ENCODE measurements around the gene DNAJC4. TPM values are rescaled to one million over a fixed set of nuclear protein-coding genes. Genes with fewer than 3 reads are reported as not detected.

DNAJC4 gene
- total and polyA plus RNA-seq, 2 donors (not counting 1 experiment from before 2014, with no cell fraction given), result 12.6 TPM

DNA sequence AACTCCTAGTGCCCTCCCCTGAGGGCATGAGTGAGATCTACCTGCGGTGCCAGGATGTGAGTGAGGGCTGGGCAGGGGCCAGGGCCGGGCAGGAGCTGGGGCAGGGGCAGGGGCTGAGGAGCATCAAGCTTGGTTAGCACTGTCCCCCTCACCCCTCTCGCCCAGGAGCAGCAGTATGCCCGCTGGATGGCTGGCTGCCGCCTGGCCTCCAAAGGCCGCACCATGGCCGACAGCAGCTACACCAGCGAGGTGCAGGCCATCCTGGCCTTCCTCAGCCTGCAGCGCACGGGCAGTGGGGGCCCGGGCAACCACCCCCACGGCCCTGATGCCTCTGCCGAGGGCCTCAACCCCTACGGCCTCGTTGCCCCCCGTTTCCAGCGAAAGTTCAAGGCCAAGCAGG lies 10.1 kb upstream of the DNAJC4 start:
- Histone ChIP-seq H4K20me1 (ENCODE audit: control insufficient read depth, extremely low read depth, insufficient read depth, low read length) (no peaks in the 10 kb centered on the region), H2AFZ (ENCODE audit: low read length) (no peak overlapping the region), H3K27me3 (ENCODE audit: control insufficient read depth, insufficient read depth, low read length) (no peaks in the 10 kb centered on the region), H3K27ac (ENCODE audit: insufficient read depth, low read length) (no peak overlapping the region), H3K4me3 (replicated peaks in 1 of 4; ENCODE audit: control extremely low read depth in 1 of 4, insufficient read depth in 1 of 4, low read depth in 3 of 4, low read length in 4 of 4) (no peak overlapping the region), H3K4me2 (ENCODE audit: extremely low read depth, insufficient read depth, low read length) (no peak overlapping the region), H3K4me1 (ENCODE audit: control insufficient read depth, extremely low read depth, insufficient read depth, low read length) (peaks cover 2% of the 10 kb centered on the region), H3K79me2 (ENCODE audit: control insufficient read depth, insufficient read depth, low read length) (no peaks in the 10 kb centered on the region), H3K9me3 (ENCODE audit: control insufficient read depth, insufficient read depth, low read depth, low read length) (no peaks in the 10 kb centered on the region), H3K36me3 (ENCODE audit: control insufficient read depth, insufficient read depth, low read length) (peaks cover 14% of the 10 kb centered on the region), H3K9ac (ENCODE audit: insufficient read depth, low read length) (no peak overlapping the region)
- TF ChIP-seq, protein P1, sequence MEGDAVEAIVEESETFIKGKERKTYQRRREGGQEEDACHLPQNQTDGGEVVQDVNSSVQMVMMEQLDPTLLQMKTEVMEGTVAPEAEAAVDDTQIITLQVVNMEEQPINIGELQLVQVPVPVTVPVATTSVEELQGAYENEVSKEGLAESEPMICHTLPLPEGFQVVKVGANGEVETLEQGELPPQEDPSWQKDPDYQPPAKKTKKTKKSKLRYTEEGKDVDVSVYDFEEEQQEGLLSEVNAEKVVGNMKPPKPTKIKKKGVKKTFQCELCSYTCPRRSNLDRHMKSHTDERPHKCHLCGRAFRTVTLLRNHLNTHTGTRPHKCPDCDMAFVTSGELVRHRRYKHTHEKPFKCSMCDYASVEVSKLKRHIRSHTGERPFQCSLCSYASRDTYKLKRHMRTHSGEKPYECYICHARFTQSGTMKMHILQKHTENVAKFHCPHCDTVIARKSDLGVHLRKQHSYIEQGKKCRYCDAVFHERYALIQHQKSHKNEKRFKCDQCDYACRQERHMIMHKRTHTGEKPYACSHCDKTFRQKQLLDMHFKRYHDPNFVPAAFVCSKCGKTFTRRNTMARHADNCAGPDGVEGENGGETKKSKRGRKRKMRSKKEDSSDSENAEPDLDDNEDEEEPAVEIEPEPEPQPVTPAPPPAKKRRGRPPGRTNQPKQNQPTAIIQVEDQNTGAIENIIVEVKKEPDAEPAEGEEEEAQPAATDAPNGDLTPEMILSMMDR (conservative IDR thresholded peaks at IDR 0.05 in 1 of 2, IDR thresholded peaks at IDR 0.05 in 1 of 2; ENCODE audit: low read depth in 1 of 2, low read length in 2 of 2), result no peak
- TF ChIP-seq EZH2 (IDR thresholded peaks at IDR 0.05; ENCODE audit: low read length, missing control alignments), result no peak
- no peak for DNase-seq (ENCODE audit: low read depth in 2 of 2)

DNA sequence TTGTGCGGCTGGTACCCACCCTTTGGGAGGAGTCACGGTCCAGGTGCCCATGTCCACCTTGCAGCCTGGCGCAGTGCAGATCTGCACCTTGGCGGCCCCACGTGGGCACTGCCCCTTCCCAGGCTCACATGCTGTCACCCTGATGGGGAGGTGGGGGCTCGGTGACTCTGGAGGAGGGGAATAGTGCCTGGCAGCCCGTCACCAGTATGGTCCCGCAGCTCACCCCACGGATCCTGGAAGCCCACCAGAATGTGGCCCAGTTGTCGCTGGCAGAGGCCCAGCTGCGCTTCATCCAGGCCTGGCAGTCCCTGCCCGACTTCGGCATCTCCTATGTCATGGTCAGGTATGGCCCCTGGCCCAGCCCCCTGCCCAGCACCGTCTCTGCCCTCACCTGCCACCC lies 9.6 kb upstream of the DNAJC4 start:
- Histone ChIP-seq H3K4me2 (ENCODE audit: extremely low read depth, insufficient read depth, low read length) (no peak overlapping the region), H3K4me1 (ENCODE audit: control insufficient read depth, extremely low read depth, insufficient read depth, low read length) (peaks cover 3% of the 10 kb centered on the region), H3K36me3 (ENCODE audit: control insufficient read depth, insufficient read depth, low read length) (peaks cover 14% of the 10 kb centered on the region), H3K4me3 (replicated peaks in 1 of 4; ENCODE audit: control extremely low read depth in 1 of 4, insufficient read depth in 1 of 4, low read depth in 3 of 4, low read length in 4 of 4) (no peak overlapping the region), H3K9me3 (ENCODE audit: control insufficient read depth, insufficient read depth, low read depth, low read length) (no peaks in the 10 kb centered on the region), H2AFZ (ENCODE audit: low read length) (no peak overlapping the region), H3K9ac (ENCODE audit: insufficient read depth, low read length) (no peak overlapping the region), H3K27ac (ENCODE audit: insufficient read depth, low read length) (no peak overlapping the region), H3K27me3 (ENCODE audit: control insufficient read depth, insufficient read depth, low read length) (no peaks in the 10 kb centered on the region), H4K20me1 (ENCODE audit: control insufficient read depth, extremely low read depth, insufficient read depth, low read length) (no peaks in the 10 kb centered on the region), H3K79me2 (ENCODE audit: control insufficient read depth, insufficient read depth, low read length) (no peaks in the 10 kb centered on the region)
- no peak for TF ChIP-seq EZH2 (IDR thresholded peaks at IDR 0.05; ENCODE audit: low read length, missing control alignments)
- TF ChIP-seq, protein P1 (conservative IDR thresholded peaks at IDR 0.05 in 1 of 2, IDR thresholded peaks at IDR 0.05 in 1 of 2; ENCODE audit: low read depth in 1 of 2, low read length in 2 of 2), result no peak
- no peak for DNase-seq (ENCODE audit: low read depth in 2 of 2)

- Histone ChIP-seq H3K27me3 (ENCODE audit: control insufficient read depth, insufficient read depth, low read length) (no peaks in the 10 kb centered on the region), H3K36me3 (ENCODE audit: control insufficient read depth, insufficient read depth, low read length) (peaks cover 14% of the 10 kb centered on the region), H3K9me3 (ENCODE audit: control insufficient read depth, insufficient read depth, low read depth, low read length) (no peaks in the 10 kb centered on the region), H3K4me3 (replicated peaks in 1 of 4; ENCODE audit: control extremely low read depth in 1 of 4, insufficient read depth in 1 of 4, low read depth in 3 of 4, low read length in 4 of 4) (no peak overlapping the region), H3K9ac (ENCODE audit: insufficient read depth, low read length) (no peak overlapping the region), H3K79me2 (ENCODE audit: control insufficient read depth, insufficient read depth, low read length) (peaks cover 8% of the 10 kb centered on the region), H3K4me1 (ENCODE audit: control insufficient read depth, extremely low read depth, insufficient read depth, low read length) (peaks cover 7% of the 10 kb centered on the region), H3K27ac (ENCODE audit: insufficient read depth, low read length) (no peak overlapping the region), H3K4me2 (ENCODE audit: extremely low read depth, insufficient read depth, low read length) (no peak overlapping the region), H4K20me1 (ENCODE audit: control insufficient read depth, extremely low read depth, insufficient read depth, low read length) (no peaks in the 10 kb centered on the region), H2AFZ (ENCODE audit: low read length) (no peak overlapping the region)
- no peak for TF ChIP-seq EZH2 (IDR thresholded peaks at IDR 0.05; ENCODE audit: low read length, missing control alignments)
- TF ChIP-seq, protein P1 (conservative IDR thresholded peaks at IDR 0.05 in 1 of 2, IDR thresholded peaks at IDR 0.05 in 1 of 2; ENCODE audit: low read depth in 1 of 2, low read length in 2 of 2), result no peak
- DNase-seq (ENCODE audit: low read depth in 2 of 2), result no peak
These were observed 7.7 kb upstream of the DNAJC4 start for GRCh38 chr11:64222651-64223000.

Data from fibroblast of lung (primary cell).